ENCODE measurements around the gene MASP2. TPM values are rescaled to one million over a fixed set of nuclear protein-coding genes. Genes with fewer than 3 reads are reported as not detected.

The MASP2 gene
- total and polyA plus RNA-seq, 10 of the 15 experiments (the other 5 are each of a cell fraction or from before 2014, with no cell fraction given), result 0.04 to 0.21 (median 0.06) TPM; not detected in 7

- CTCF ChIA-PET, result interaction anchor here (0.6 to 1.2 kb wide), 2 partner anchors 16 to 601 kb away, joined by 3 read pairs; no protein-coding TSS in a partner anchor
- in situ Hi-C loops (cut with MboI), result no loop called here
These were observed 5.0 kb downstream of the MASP2 start for GRCh38 chr1:11042065-11042464.

More at GRCh38 chr1:11042065-11042464, 5.0 kb downstream of the MASP2 start:
- H3K9me3 ChIP-seq (replicated peaks; ENCODE audit: control insufficient read depth, insufficient read depth, low read length), result no peaks in the 10 kb centered on the region
- no peaks in the 10 kb centered on the region for H4K20me1 ChIP-seq (ENCODE audit: control insufficient read depth, insufficient read depth)
- H3K79me2 ChIP-seq (ENCODE audit: control insufficient read depth, insufficient read depth, low read length), result no peaks in the 10 kb centered on the region
- no peak for ATAC-seq
- H3K9ac ChIP-seq (ENCODE audit: control insufficient read depth, insufficient read depth, low read length), result no peak overlapping the region
- RAD21 ChIA-PET (ENCODE audit: unreplicated experiment), result no interaction called here
- H3K4me2 ChIP-seq (ENCODE audit: control insufficient read depth, insufficient read depth), result no peak overlapping the region
- no peak overlapping the region for H2AFZ ChIP-seq (ENCODE audit: control insufficient read depth, low read depth, low read length)
- POLR2A ChIA-PET, result no interaction called here
- no peak overlapping the region for H3K4me3 ChIP-seq
- H3K36me3 ChIP-seq (ENCODE audit: control insufficient read depth in 2 of 2, insufficient read depth in 2 of 2, low read length in 1 of 2), result no peaks in the 10 kb centered on the region
- DNase-seq (ENCODE audit: low read depth, low spot score), result no peak
- intact Hi-C loops (cut with micrococcal nuclease; ENCODE audit: unreplicated experiment), result no loop called here
- SMC1A ChIA-PET (ENCODE audit: uncharacterized antibody, unreplicated experiment), result no interaction called here
- no peaks in the 10 kb centered on the region for H3K4me1 ChIP-seq (ENCODE audit: control insufficient read depth, insufficient read depth, low read length)
- TF ChIP-seq YY1 (IDR thresholded peaks at IDR 0.05; ENCODE audit: low read depth, low read length), result no peak
- no peak for TF ChIP-seq CBFB (IDR thresholded peaks at IDR 0.05; ENCODE audit: low read depth)
- TF ChIP-seq MYC (IDR thresholded peaks at IDR 0.05; ENCODE audit: insufficient read depth, insufficient read length, insufficient replicate concordance, low read length, severe bottlenecking), result no peak
- TF ChIP-seq IRF5 (IDR thresholded peaks at IDR 0.05; ENCODE audit: borderline replicate concordance), result no peak
- TF ChIP-seq ESRRA (IDR thresholded peaks at IDR 0.05; ENCODE audit: low read length), result no peak
- TF ChIP-seq CBX5 (IDR thresholded peaks at IDR 0.05; ENCODE audit: low read depth), result no peak
- TF ChIP-seq TCF3 (IDR thresholded peaks at IDR 0.05; ENCODE audit: borderline replicate concordance, insufficient read depth, low read depth, low read length), result no peak
- no peak for TF ChIP-seq NR2C1 (IDR thresholded peaks at IDR 0.05)
- no peak for TF ChIP-seq RUNX3 (IDR thresholded peaks at IDR 0.05; ENCODE audit: low read length)
- TF ChIP-seq HSF1 (IDR thresholded peaks at IDR 0.05; ENCODE audit: low read depth, low read length), result no peak
- no peaks in the 10 kb centered on the region for H3K27me3 ChIP-seq (replicated peaks in 1 of 2; ENCODE audit: control insufficient read depth in 2 of 2, insufficient read depth in 2 of 2, low read length in 1 of 2)
- no peak overlapping the region for H3K27ac ChIP-seq (ENCODE audit: control insufficient read depth, insufficient read depth)
- WGBS (ENCODE audit: insufficient coverage, insufficient replicate concordance, low lambda C conversion rate, missing lambda C conversion rate), result 19% methylated on average over 3 of the region's 3 CpGs
- FAIRE-seq, result no peak
- BruUV-seq (replicated peaks), result no TSS peak

Measured in GM12878 (cell line).